ENCODE data around the gene TXNDC11. TPM values are rescaled to one million over a fixed set of nuclear protein-coding genes. Genes with fewer than 3 reads are reported as not detected.
A peak's percentile ranks its signal among the peaks of the same experiment; 100 is the strongest.

Gene TXNDC11
- polyA plus RNA-seq, 6 donors from 2014 or later, result 34.6 to 65.6 (median 40.2) TPM

DNA sequence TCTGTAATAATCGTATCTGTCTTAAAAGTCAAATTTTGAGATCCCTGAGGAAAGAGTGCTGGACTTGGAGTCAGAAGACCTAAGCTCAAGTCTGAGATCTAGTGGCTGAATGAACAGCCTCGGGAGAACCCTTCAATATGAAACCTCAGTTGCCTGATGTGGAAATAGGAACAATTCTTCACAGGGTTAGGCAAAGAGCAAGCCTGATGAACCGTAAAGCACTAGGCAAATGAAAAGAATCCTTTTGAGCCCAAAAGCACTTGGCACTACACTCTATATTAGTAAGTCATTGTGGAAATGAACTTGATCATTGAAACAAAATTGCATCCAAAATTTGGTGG, 20.2 kb downstream of the TXNDC11 start:
- ATAC-seq (ENCODE audit: low read depth in 2 of 2), result no peak
- Mint-ChIP-seq H3K36me3 (peaks cover 12 to 17% of the 10 kb centered on the region in 2 donors), H3K27me3 (no peaks in the 10 kb centered on the region), H3K9me3 (no peaks in the 10 kb centered on the region), H3K27ac (peak overlapping the region in 2 of 6 donors; percentile 3 to 78), H3K4me1 (peaks cover 6 to 24% (median 11%) of the 10 kb centered on the region in 3 donors), H3K4me3 (no peak overlapping the region)
- no peak for DNase-seq

DNA sequence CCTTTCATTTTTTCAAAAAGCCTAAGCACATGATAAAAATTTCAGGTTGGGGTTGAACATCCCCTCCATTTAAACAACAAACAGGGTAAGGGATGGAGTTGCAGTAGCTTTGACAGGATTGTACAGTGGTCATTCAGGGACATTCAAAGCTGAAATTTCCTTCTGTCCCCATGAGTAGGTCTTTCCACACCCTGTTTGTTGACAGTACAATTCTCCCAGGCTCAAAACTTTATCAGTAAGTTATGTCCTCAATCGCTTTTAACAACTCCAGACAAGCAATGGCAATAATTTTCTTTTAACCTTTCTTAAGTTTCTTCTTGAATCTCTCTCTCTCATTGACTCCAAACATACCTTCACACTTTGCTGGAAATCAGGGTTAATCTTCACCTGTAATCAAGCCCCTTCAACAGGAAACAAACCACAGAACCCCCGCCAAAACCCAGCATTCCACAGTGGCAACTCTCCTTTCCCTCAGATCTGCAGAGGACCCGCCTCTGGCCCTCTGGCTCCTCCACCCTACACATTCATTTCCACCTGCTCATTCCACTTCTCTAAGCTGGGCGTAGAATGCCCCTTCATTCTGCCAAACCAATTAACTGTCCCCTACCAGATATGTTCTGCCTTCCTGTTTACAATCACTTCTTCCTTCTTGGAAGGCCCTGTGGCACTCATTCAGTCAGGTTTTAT, 20.7 kb downstream of the TXNDC11 start:
- H3K36me3 Mint-ChIP-seq, result peaks cover 12 to 17% of the 10 kb centered on the region in 2 donors
- H3K4me3 Mint-ChIP-seq, result peak overlapping the region in 1 of 8 donors; percentile 10
- H3K27ac Mint-ChIP-seq, result peak overlapping the region in 4 of 6 donors; percentile 1 to 78 (median 23)
- DNase-seq (no peak), ATAC-seq (ENCODE audit: low read depth in 2 of 2) (no peak)
- peaks cover 6 to 24% (median 11%) of the 10 kb centered on the region in 3 donors for H3K4me1 Mint-ChIP-seq
- H3K27me3 Mint-ChIP-seq, result no peaks in the 10 kb centered on the region
- no peaks in the 10 kb centered on the region for H3K9me3 Mint-ChIP-seq

DNA sequence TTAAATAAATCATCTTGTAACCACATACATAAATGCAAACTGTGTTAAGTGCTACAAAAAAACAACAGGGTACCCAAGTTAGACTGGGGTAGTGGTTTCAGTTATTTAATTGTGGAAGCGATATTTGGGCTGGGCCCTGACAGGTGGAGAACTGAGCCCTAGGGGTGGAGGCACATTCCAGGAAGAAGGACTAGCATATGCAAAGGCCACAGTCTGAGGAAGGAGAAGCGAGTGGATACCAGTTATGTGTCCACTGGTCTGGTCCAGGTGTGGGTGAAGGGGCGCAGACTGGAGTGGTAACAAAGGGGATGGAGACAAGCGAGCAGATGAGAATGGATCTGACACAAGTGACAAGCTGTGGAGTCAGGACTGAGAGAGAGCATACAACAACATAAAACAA, 22.9 kb downstream of the TXNDC11 start:
- no peaks in the 10 kb centered on the region for H3K27me3 Mint-ChIP-seq
- H3K27ac Mint-ChIP-seq, result peak overlapping the region in 1 of 6 donors; percentile 16
- peaks cover 8 to 26% (median 11%) of the 10 kb centered on the region in 3 donors for H3K4me1 Mint-ChIP-seq
- no peak for DNase-seq
- peaks cover 12 to 17% of the 10 kb centered on the region in 2 donors for H3K36me3 Mint-ChIP-seq
- no peaks in the 10 kb centered on the region for H3K9me3 Mint-ChIP-seq
- H3K4me3 Mint-ChIP-seq, result no peak overlapping the region
- no peak for ATAC-seq (ENCODE audit: low read depth in 2 of 2)

DNA sequence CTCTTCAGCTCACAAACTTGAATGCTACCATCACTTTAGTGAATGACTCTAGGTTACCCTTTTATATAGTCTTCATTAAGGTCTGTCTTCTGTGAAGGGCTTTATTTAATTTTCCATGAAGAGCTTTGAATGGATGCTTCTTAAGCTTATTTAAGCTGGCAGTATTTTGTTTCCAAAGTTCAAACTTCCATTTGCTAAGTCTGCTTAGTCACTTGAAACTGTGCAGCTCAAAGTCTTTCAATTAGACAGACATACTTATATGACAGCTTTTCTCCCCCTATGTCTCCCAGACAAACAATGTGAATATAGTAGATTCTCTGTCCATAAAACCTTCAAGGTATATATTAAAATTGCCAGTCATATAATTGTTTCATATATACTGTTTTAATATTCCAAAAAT, 23.5 kb downstream of the TXNDC11 start:
- ATAC-seq (ENCODE audit: low read depth in 2 of 2), result no peak
- H3K4me3 Mint-ChIP-seq, result no peak overlapping the region
- H3K36me3 Mint-ChIP-seq, result peaks cover 12 to 17% of the 10 kb centered on the region in 2 donors
- no peak for DNase-seq
- peaks cover 11 to 32% (median 14%) of the 10 kb centered on the region in 3 donors for H3K4me1 Mint-ChIP-seq
- H3K27me3 Mint-ChIP-seq, result no peaks in the 10 kb centered on the region
- H3K27ac Mint-ChIP-seq, result no peak overlapping the region
- no peaks in the 10 kb centered on the region for H3K9me3 Mint-ChIP-seq

DNA sequence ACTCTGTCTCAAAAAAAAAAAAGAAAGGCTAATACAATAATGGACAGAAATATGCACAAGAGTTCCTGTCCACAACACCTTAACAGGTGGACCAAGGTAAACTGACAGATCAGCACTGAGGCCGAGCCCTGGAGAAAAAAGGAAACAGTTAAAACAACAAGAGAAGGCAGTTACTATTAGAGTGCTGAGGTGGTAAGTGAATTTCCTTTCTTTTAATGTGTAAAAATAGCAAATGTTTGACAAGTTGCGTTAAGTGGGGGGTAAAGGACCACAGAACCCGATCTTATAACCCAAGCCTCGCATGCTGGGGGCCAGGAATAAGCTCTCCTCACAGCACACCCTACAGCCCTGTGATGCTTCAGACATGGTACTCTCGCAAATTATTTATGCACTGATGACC, 24.8 kb downstream of the TXNDC11 start:
- Mint-ChIP-seq H3K4me3 (peak overlapping the region in 2 of 8 donors; percentile 15 to 42), H3K27me3 (no peaks in the 10 kb centered on the region), H3K36me3 (peaks cover 12 to 17% of the 10 kb centered on the region in 2 donors), H3K27ac (peak overlapping the region in 4 of 6 donors; percentile 33 to 86 (median 62)), H3K9me3 (no peaks in the 10 kb centered on the region), H3K4me1 (peaks cover 7 to 32% (median 14%) of the 10 kb centered on the region in 3 donors)
- DNase-seq (no peak), ATAC-seq (ENCODE audit: low read depth in 2 of 2) (no peak)

DNA sequence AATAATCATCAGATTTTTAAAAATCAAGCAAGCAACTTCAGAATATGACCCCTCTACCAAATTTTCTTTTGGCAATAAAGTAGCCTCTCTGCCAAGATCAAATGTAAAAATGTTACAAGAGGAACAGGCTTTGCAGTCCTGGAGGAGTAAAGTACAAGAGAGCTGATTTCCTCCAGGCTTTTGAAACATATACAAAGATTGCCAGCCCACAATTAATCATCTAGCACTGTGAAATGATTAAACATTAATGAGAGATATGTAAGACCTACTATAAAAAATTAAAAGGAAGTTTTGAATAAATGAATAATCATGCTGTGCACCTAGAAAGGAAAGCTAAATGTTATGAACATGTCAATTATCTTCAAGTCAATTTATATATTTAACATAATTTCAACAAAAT, 26.3 kb downstream of the TXNDC11 start:
- Mint-ChIP-seq H3K27me3 (no peaks in the 10 kb centered on the region), H3K36me3 (peaks cover 8 to 9% of the 10 kb centered on the region in 2 donors), H3K4me3 (no peak overlapping the region), H3K4me1 (peaks cover 11 to 23% (median 14%) of the 10 kb centered on the region in 3 donors), H3K27ac (peak overlapping the region in 1 of 6 donors; percentile 47), H3K9me3 (no peaks in the 10 kb centered on the region)
- DNase-seq (no peak), ATAC-seq (ENCODE audit: low read depth in 2 of 2) (no peak)

DNA sequence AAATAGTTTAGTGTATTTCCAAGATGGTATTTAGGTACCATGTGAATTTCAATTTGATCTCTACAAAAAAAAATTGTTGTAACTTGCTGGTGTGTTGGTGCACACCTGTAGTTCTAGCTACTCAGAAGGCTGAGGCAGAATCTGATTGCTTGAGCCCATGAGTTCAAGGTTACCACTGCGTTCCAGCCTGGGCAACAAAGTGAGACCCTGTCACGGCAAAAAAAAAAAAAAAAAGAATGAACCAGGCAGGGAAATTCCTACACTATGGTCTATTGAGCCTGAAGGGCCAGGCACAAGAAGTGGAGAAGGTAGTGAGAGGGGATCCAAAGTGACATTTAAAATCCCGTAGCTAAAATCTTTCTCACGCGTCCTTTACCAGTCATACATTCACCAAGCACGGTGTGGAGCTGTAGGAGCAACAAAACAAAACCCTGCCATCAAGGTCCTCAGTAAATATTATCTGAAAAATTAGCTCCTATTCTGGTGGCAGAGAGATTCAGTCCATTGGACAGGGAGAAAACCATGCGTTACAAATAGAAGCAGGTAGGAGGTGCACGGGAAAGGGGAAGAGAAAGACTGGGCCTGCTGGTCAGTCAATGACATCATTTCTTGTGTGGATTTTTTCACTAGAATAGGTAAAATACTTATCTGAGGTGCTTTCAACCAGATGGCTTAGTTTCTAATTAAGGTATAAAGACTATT, 27.3 kb downstream of the TXNDC11 start:
- peaks cover 8 to 9% of the 10 kb centered on the region in 2 donors for H3K36me3 Mint-ChIP-seq
- no peak overlapping the region for H3K27ac Mint-ChIP-seq
- ATAC-seq (ENCODE audit: low read depth in 2 of 2) (no peak), DNase-seq (no peak)
- H3K4me1 Mint-ChIP-seq, result peaks cover 11 to 30% (median 16%) of the 10 kb centered on the region in 3 donors
- no peaks in the 10 kb centered on the region for H3K27me3 Mint-ChIP-seq
- no peak overlapping the region for H3K4me3 Mint-ChIP-seq
- H3K9me3 Mint-ChIP-seq, result no peaks in the 10 kb centered on the region

DNA sequence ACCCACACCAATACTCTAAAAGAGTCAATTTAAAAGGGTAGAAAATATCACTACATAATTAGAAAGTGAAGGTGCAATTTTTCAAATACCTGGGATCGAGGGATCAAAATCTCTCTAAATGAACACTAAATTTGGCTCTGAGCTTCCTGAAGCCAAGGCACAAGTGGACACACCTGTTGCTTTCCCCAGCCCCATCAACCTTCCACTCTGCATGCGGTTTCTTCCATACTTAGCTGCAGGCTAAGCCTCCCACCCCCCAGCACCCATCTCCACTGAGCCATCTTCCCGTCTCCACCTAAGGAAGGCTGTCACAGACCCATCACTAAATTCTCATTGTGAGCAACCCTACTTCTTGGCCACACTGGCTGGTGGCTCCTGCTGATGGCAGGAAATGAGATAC, 30.5 kb downstream of the TXNDC11 start:
- no peaks in the 10 kb centered on the region for H3K9me3 Mint-ChIP-seq
- no peak overlapping the region for H3K4me3 Mint-ChIP-seq
- peak overlapping the region in 3 of 6 donors; percentile 57 to 87 (median 62) for H3K27ac Mint-ChIP-seq
- no peaks in the 10 kb centered on the region for H3K36me3 Mint-ChIP-seq
- no peaks in the 10 kb centered on the region for H3K27me3 Mint-ChIP-seq
- DNase-seq, result no peak
- H3K4me1 Mint-ChIP-seq, result peaks cover 4 to 21% (median 20%) of the 10 kb centered on the region in 3 donors
- ATAC-seq (ENCODE audit: low read depth in 2 of 2), result no peak

DNA sequence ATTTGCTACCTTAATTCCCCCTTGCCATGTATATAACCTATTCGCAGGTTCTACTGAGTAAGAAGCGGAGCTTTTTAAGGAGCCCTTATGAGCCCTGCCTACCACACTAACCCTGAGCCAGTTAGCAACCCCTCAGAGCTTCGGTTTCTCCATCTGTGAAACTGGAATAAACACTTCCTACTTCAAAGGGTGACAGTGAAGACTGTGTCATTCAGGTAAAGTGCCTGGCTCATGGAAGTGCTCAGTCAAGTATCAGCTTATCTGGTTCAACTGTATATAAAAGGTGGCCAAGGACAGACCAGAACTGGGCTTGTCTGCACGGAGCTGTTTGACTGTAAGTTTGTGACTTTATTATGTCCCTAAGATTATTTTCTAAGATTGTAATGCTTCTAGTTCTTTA, 31.0 kb downstream of the TXNDC11 start:
- Mint-ChIP-seq H3K4me1 (peaks cover 4 to 22% (median 20%) of the 10 kb centered on the region in 3 donors), H3K27ac (no peak overlapping the region), H3K36me3 (peaks cover 0 to 2% of the 10 kb centered on the region in 2 donors), H3K4me3 (no peak overlapping the region), H3K9me3 (no peaks in the 10 kb centered on the region), H3K27me3 (no peaks in the 10 kb centered on the region)
- no peak for ATAC-seq (ENCODE audit: low read depth in 2 of 2)
- DNase-seq, result no peak

DNA sequence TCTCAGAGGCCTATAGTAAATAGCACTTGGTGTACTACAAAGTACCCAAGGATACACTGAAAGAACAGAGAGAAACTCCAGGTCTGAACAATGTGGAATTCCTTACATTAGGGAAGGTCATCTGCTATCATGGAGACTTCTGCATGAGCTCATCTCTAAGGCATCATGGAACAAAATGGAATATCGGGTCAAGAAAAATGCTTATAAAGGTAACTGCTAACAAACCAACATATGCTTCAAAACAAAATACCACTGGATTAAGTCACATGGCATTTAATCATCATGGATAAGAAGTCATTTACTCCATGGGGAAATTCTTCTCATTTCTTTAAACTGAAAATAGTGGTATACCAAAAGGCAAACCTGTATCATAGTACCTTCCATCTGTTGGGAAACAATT, 34.2 kb downstream of the TXNDC11 start:
- Mint-ChIP-seq H3K9me3 (no peaks in the 10 kb centered on the region), H3K27me3 (no peaks in the 10 kb centered on the region), H3K27ac (no peak overlapping the region), H3K4me3 (no peak overlapping the region), H3K4me1 (peaks cover 7 to 18% (median 12%) of the 10 kb centered on the region in 3 donors), H3K36me3 (peaks cover 6 to 7% of the 10 kb centered on the region in 2 donors)
- no peak for ATAC-seq (ENCODE audit: low read depth in 2 of 2)
- DNase-seq, result no peak

DNA sequence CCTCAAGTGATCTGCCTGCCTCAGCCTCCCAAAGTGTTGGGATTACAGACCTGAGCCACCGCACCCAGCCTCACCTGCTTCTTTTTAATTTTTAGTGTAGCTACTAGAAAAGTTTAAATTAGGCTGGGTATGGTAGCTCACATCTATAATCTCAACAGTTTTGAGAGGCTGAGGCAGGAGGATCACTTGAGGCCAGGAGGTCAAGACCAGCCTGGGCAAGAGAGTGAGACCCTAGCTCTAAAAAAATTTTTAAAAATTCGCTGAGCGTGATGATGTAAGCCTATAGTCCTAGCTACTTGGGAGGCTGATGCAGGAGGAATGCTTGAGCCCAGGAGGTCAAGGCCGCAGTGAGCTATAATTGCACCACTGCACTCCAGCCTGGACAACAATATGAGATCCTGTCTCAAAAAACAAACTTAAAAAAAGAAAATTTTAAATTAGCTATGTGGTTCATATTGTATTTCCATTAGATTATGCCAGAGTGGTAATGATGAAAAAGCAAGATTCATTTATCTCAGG, 34.9 kb downstream of the TXNDC11 start:
- no peak for ATAC-seq (ENCODE audit: low read depth in 2 of 2)
- Mint-ChIP-seq H3K4me1 (peaks cover 7 to 18% (median 12%) of the 10 kb centered on the region in 3 donors), H3K36me3 (peaks cover 6 to 7% of the 10 kb centered on the region in 2 donors), H3K27ac (no peak overlapping the region), H3K4me3 (no peak overlapping the region), H3K27me3 (no peaks in the 10 kb centered on the region), H3K9me3 (no peaks in the 10 kb centered on the region)
- no peak for DNase-seq

DNA sequence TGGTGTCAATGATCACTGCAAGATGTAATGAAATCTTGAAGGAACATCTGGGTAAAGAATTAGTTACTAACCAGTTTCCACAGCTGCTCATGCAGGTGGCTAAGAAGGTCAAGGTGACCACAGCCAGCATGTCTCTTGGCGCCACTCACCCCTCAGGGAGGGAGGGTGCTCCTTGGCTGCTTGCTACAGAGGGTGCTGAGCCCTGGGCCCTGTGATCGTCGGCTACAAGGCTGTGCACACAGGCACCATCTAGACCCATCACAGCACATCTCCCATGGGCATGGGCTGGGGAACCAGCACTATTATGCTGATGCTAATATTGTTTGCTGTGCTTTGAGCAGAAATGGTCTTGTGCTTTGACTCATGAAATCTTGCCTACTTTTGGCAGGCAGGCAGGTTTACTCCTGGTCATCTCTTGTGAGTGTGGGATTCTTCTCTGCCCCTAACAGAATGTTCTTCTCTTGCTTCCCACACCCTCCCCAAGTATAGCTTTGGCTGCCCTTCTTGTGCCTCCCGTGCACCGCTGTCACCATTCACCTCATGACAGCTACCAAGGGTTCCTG, 36.4 kb downstream of the TXNDC11 start:
- no peaks in the 10 kb centered on the region for H3K9me3 Mint-ChIP-seq
- peak overlapping the region in 2 of 6 donors; percentile 10 to 30 for H3K27ac Mint-ChIP-seq
- no peak overlapping the region for H3K4me3 Mint-ChIP-seq
- no peak for DNase-seq
- peaks cover 3 to 18% (median 14%) of the 10 kb centered on the region in 3 donors for H3K4me1 Mint-ChIP-seq
- H3K27me3 Mint-ChIP-seq, result no peaks in the 10 kb centered on the region
- no peak for ATAC-seq (ENCODE audit: low read depth in 2 of 2)
- H3K36me3 Mint-ChIP-seq, result peaks cover 6 to 7% of the 10 kb centered on the region in 2 donors

DNA sequence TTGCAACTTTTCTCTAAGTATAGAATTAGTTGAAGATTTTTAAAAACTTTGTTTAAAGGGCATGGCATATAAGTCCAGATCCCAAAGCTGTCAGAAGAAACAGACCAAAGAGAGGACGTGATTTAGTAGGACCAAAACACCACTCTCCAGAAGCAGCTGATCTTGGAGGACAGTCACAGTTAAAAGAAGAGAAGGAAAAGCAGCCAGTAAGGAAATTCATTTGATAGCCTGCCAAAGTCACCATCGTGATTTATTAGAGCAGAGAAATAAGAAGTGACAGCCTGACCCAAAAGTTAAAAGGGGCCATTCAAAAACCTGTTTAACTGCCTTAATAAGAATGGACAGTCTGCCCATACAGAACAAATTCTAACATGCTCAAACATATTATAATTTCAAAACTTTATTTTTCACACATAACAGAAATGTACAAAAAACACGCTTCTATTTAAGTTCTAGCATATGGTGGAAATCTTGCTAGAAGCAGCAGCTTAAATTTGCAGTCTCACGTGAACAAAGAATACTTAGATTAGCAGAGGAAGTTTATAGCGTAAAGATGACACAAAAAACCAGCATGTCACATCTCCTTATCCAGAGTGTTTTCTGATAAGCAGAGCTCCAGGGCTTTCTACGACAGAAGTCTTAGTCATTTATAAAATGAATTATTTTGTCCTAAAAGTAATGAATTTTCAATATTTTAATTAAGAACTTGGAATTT, 37.2 kb downstream of the TXNDC11 start:
- no peak for DNase-seq
- Mint-ChIP-seq H3K36me3 (peaks cover 6 to 7% of the 10 kb centered on the region in 2 donors), H3K4me3 (no peak overlapping the region), H3K27ac (no peak overlapping the region), H3K4me1 (peaks cover 3 to 17% (median 11%) of the 10 kb centered on the region in 3 donors), H3K9me3 (no peaks in the 10 kb centered on the region), H3K27me3 (no peaks in the 10 kb centered on the region)
- ATAC-seq (ENCODE audit: low read depth in 2 of 2), result no peak
